ENCODE results near the gene NME7. TPM values are rescaled to one million over a fixed set of nuclear protein-coding genes. Genes with fewer than 3 reads are reported as not detected.

Gene NME7
- total and polyA plus RNA-seq, 2 experiments from 2014 or later, result 39.1 to 48.5 TPM

- peaks cover 4% of the 10 kb centered on the region; the same call in 1 of the 2 replicates for H3K36me3 ChIP-seq (ENCODE audit: insufficient read depth)
- no peak overlapping the region for H2AFZ ChIP-seq
- peaks cover 14% of the 10 kb centered on the region for H3K79me2 ChIP-seq (replicated peaks; ENCODE audit: insufficient read depth)
- no peak overlapping the region for H3K27ac Mint-ChIP-seq
- no peaks in the 10 kb centered on the region for H3F3A ChIP-seq (replicated peaks; ENCODE audit: low read depth)
- no peak overlapping the region for H3K4me2 ChIP-seq
- TF ChIP-seq CREB1 (CRISPR knock-in tag; IDR thresholded peaks at IDR 0.05; ENCODE audit: low read depth) (no peak), ZNF114 (CRISPR knock-in tag; IDR thresholded peaks at IDR 0.05) (no peak), NANOG (IDR thresholded peaks at IDR 0.05; ENCODE audit: borderline replicate concordance) (no peak), ZNF331 (CRISPR knock-in tag; IDR thresholded peaks at IDR 0.05; ENCODE audit: low read depth) (no peak), EZH2 (IDR thresholded peaks at IDR 0.05; ENCODE audit: low read depth, unreplicated experiment) (no peak), POLR2AphosphoS5 (IDR thresholded peaks at IDR 0.05; ENCODE audit: low read depth) (no peak), JUNB (IDR thresholded peaks at IDR 0.05; ENCODE audit: unreplicated experiment) (no peak), REST (IDR thresholded peaks at IDR 0.05; ENCODE audit: unreplicated experiment) (no peak), CTCF (conservative IDR thresholded peaks at IDR 0.05; ENCODE audit: low read depth in 2 of 2) (no peak), STAT1 (IDR thresholded peaks at IDR 0.05; ENCODE audit: unreplicated experiment) (no peak), ETS1 (IDR thresholded peaks at IDR 0.05) (no peak), EZH2phosphoT487 (IDR thresholded peaks at IDR 0.05; ENCODE audit: unreplicated experiment) (no peak), ZNF462 (CRISPR knock-in tag; IDR thresholded peaks at IDR 0.05) (no peak)
- no peaks in the 10 kb centered on the region for H3K9me2 ChIP-seq (ENCODE audit: insufficient read depth)
- H4K20me1 ChIP-seq (replicated peaks; ENCODE audit: insufficient read depth), result no peaks in the 10 kb centered on the region
- peaks cover 2% of the 10 kb centered on the region for H3K27me3 Mint-ChIP-seq (ENCODE audit: insufficient read depth, low read depth, poor library complexity)
- ATAC-seq (no peak), DNase-seq (ENCODE audit: low spot score) (no peak)
- H3K27ac ChIP-seq (ENCODE audit: low read depth), result no peak overlapping the region
- H3K4me1 ChIP-seq (ENCODE audit: insufficient read depth), result no peaks in the 10 kb centered on the region
- H3K36me3 Mint-ChIP-seq (ENCODE audit: low read depth), result peaks cover 6% of the 10 kb centered on the region; the same call in 2 of the 3 replicates
- no peak overlapping the region for H3K4me3 ChIP-seq
- H3K9me3 Mint-ChIP-seq, result no peaks in the 10 kb centered on the region; the same call in 2 of the 3 replicates
- no peaks in the 10 kb centered on the region for H3K27me3 ChIP-seq (ENCODE audit: insufficient read depth)
- no peaks in the 10 kb centered on the region for H3K4me1 Mint-ChIP-seq
- H3K4me3 Mint-ChIP-seq, result no peak overlapping the region
These were observed 7.2 kb downstream of the NME7 start for GRCh38 chr1:169360415-169360814.
